ENCODE data around the gene PREX1. TPM values are rescaled to one million over a fixed set of nuclear protein-coding genes. Genes with fewer than 3 reads are reported as not detected.

Gene PREX1
- total RNA-seq, 1 donor from 2014 or later = 20.8 TPM

GRCh38 chr20:48731536-48731935 is 96.3 kb downstream of the PREX1 start:
- Mint-ChIP-seq H3K36me3 (peaks cover 5% of the 10 kb centered on the region), H3K4me1 (ENCODE audit: unreplicated experiment) (no peaks in the 10 kb centered on the region), H3K27ac (no peak overlapping the region), H3K9me3 (no peaks in the 10 kb centered on the region), H3K27me3 (peaks cover 4% of the 10 kb centered on the region), H3K4me3 (no peak overlapping the region)
- DNase-seq (ENCODE audit: extremely low spot score, unreplicated experiment) = no peak
- TF ChIP-seq CTCF (conservative IDR thresholded peaks at IDR 0.05) = no peak

GRCh38 chr20:48730977-48731376 is 96.8 kb downstream of the PREX1 start:
- Mint-ChIP-seq H3K27me3 (peaks cover 4% of the 10 kb centered on the region), H3K27ac (no peak overlapping the region), H3K36me3 (peaks cover 5% of the 10 kb centered on the region), H3K4me3 (no peak overlapping the region), H3K9me3 (no peaks in the 10 kb centered on the region), H3K4me1 (ENCODE audit: unreplicated experiment) (no peaks in the 10 kb centered on the region)
- no peak for DNase-seq (ENCODE audit: extremely low spot score, unreplicated experiment)
- TF ChIP-seq CTCF (conservative IDR thresholded peaks at IDR 0.05) = no peak

- no peak for DNase-seq (ENCODE audit: extremely low spot score, unreplicated experiment)
- H3K27ac Mint-ChIP-seq = no peak overlapping the region
- peaks cover 4% of the 10 kb centered on the region for H3K27me3 Mint-ChIP-seq
- no peak for TF ChIP-seq CTCF (conservative IDR thresholded peaks at IDR 0.05)
- H3K4me1 Mint-ChIP-seq (ENCODE audit: unreplicated experiment) = no peaks in the 10 kb centered on the region
- no peaks in the 10 kb centered on the region for H3K9me3 Mint-ChIP-seq
- H3K36me3 Mint-ChIP-seq = peaks cover 5% of the 10 kb centered on the region
- H3K4me3 Mint-ChIP-seq = no peak overlapping the region
Observed at GRCh38 chr20:48729538-48729937, 98.3 kb downstream of the PREX1 start.

GRCh38 chr20:48728042-48728825 is 99.6 kb downstream of the PREX1 start:
- no peaks in the 10 kb centered on the region for H3K4me1 Mint-ChIP-seq (ENCODE audit: unreplicated experiment)
- TF ChIP-seq CTCF (conservative IDR thresholded peaks at IDR 0.05) = no peak
- peaks cover 4% of the 10 kb centered on the region for H3K27me3 Mint-ChIP-seq
- no peak overlapping the region for H3K27ac Mint-ChIP-seq
- H3K9me3 Mint-ChIP-seq = no peaks in the 10 kb centered on the region
- H3K4me3 Mint-ChIP-seq = no peak overlapping the region
- H3K36me3 Mint-ChIP-seq = peaks cover 5% of the 10 kb centered on the region
- no peak for DNase-seq (ENCODE audit: extremely low spot score, unreplicated experiment)

- Mint-ChIP-seq H3K27me3 (peaks cover 4% of the 10 kb centered on the region), H3K27ac (no peak overlapping the region), H3K4me3 (no peak overlapping the region), H3K9me3 (no peaks in the 10 kb centered on the region), H3K36me3 (peaks cover 5% of the 10 kb centered on the region), H3K4me1 (ENCODE audit: unreplicated experiment) (peaks cover 3% of the 10 kb centered on the region)
- no peak for DNase-seq (ENCODE audit: extremely low spot score, unreplicated experiment)
- TF ChIP-seq CTCF (conservative IDR thresholded peaks at IDR 0.05) = no peak
Observed at GRCh38 chr20:48727226-48727625, 100.6 kb downstream of the PREX1 start.

Measured in type B pancreatic cell (in vitro differentiated cells).